Measurements from ENCODE around the gene DNMT3L.

GRCh38 chr21:44273046-44273445 is 11.3 kb upstream of the DNMT3L start:
- no peak for TF ChIP-seq CTCF (IDR thresholded peaks at IDR 0.05)
- TF ChIP-seq POLR2A (IDR thresholded peaks at IDR 0.05; ENCODE audit: low read depth): no peak
- TF ChIP-seq EP300 (IDR thresholded peaks at IDR 0.05): no peak
- no peak for TF ChIP-seq POLR2AphosphoS5 (IDR thresholded peaks at IDR 0.05)
